GM12875 (cell line): ENCODE results near the gene KRTAP10-2.
"Not testable (repeated sequence)": the region's sequence is repeated elsewhere in the genome, so short reads cannot be mapped to it uniquely, and the experiment has no call there.

ENCODE experiments used
- H3K4me3 ChIP-seq: one replicate; pipeline ENCODE4 v1.5.1; 2011; ENCODE audit warnings: low read depth, low read length, control low read depth
- CTCF ChIP-seq: IDR thresholded peaks from 2 replicates; pipeline ENCODE4 v1.5.1; 2011; ENCODE audit warnings: low read depth, mild to moderate bottlenecking, control low read depth, inconsistent platforms, low read length, moderate library complexity, borderline replicate concordance; ENCODE audit not compliant: insufficient read depth

Gene KRTAP10-2

GRCh38 chr21:44551340-44551961, at the start of gene KRTAP10-2:
Gene KRTAP10-2, minus strand, starts transcription at chr21:44551505. Its CDS starts 47 bp downstream, at chr21:44551458.
- H3K4me3 ChIP-seq: no peak within 1 kb of the TSS
- no peak for TF ChIP-seq CTCF

GRCh38 chr21:44601091-44601490, 49.8 kb upstream of the KRTAP10-2 start:
- not testable (repeated sequence) for H3K4me3 ChIP-seq

- H3K4me3 ChIP-seq: not testable (repeated sequence)
These were observed 49.0 kb upstream of the KRTAP10-2 start, which contains the start of gene KRTAP10-7 for GRCh38 chr21:44600118-44600978. Gene KRTAP10-7, plus strand, starts transcription at chr21:44600597. Its CDS starts 25 bp downstream, at chr21:44600622.

- TF ChIP-seq CTCF: no peak
- no peak overlapping the region for H3K4me3 ChIP-seq
These were observed 48.1 kb upstream of the KRTAP10-2 start for GRCh38 chr21:44599264-44600029.

- TF ChIP-seq CTCF: no peak
- no peak overlapping the region for H3K4me3 ChIP-seq
These were observed 46.8 kb upstream of the KRTAP10-2 start for GRCh38 chr21:44598061-44598460.

- TF ChIP-seq CTCF: no peak
- H3K4me3 ChIP-seq: no peak overlapping the region
These were observed 44.9 kb upstream of the KRTAP10-2 start for GRCh38 chr21:44596068-44596725.

GRCh38 chr21:44595524-44595923, 44.2 kb upstream of the KRTAP10-2 start:
- H3K4me3 ChIP-seq: no peak overlapping the region
- TF ChIP-seq CTCF: no peak
